Mucosa of stomach (tissue), 1 donor: Measurements from ENCODE around the gene PARP1.

Experiments used
- H3K27me3 ChIP-seq: one replicate; pipeline ENCODE4 v1.7.0; 2013; ENCODE audit warnings: mild to moderate bottlenecking, low read length; ENCODE audit not compliant: control insufficient read depth, insufficient read depth
- H3K36me3 ChIP-seq: one replicate; pipeline ENCODE4 v1.7.0; 2013; ENCODE audit warnings: low read length; ENCODE audit not compliant: control insufficient read depth, insufficient read depth
- H3K4me1 ChIP-seq: one replicate; pipeline ENCODE4 v1.7.0; 2013; ENCODE audit warnings: mild to moderate bottlenecking, low read length; ENCODE audit not compliant: control insufficient read depth, insufficient read depth
- H3K4me3 ChIP-seq: one replicate; pipeline ENCODE4 v1.7.0; 2013; ENCODE audit warnings: low read length
- H3K9ac ChIP-seq: one replicate; pipeline ENCODE4 v1.7.0; 2013; ENCODE audit warnings: mild to moderate bottlenecking, low read length, moderate library complexity
- H3K9me3 ChIP-seq: one replicate; pipeline ENCODE4 v1.7.0; 2013; ENCODE audit warnings: mild to moderate bottlenecking, low read length, moderate library complexity; ENCODE audit not compliant: control insufficient read depth
- donor health status: Pancreatic carcinoma.

Gene PARP1

DNA sequence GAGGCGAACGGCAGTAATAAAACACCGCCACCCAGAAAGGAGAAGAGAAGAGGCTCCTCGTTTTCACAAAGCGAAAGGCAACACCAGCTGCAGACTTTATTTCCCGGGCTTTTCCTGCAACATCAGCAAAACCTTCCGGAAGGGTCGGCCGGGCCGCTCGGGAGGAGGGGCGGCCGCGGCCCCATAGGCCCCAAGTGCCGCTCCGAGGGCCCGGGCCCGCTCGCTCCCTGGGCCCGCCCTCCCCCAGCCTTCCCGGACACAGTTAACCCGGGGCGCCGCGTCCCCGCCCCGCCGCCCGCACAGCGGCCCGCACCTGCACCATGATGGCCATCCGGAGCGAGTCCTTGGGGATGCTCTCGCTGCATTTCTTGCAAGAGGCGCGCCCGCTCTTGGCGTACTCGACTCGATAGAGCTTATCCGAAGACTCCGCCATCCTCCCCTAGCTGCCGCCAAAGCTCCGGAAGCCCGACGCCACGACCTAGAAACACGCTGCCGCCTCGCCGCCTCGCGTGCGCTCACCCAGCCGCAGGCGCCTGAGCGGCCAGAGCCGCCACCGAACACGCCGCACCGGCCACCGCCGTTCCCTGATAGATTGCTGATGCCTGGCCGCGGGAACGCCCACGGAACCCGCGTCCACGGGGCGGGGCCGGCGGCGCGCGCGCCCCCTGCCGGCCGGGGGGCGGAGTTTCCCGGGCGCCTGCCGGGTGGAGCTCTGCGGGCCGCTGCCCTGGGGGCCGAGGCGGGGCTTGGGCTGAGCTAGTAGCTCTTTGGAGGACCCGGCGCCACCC, at the start of gene PARP1:
PARP1 (minus strand) TSS at position 597 of the 788 bp plus-strand sequence; CDS start at position 433, 164 bp downstream.
- Histone ChIP-seq H3K4me1 (peaks cover 25% of the 10 kb centered on the region), H3K9ac (peak within 1 kb of the TSS; percentile 73), H3K36me3 (no peaks in the 10 kb centered on the region), H3K9me3 (no peaks in the 10 kb centered on the region), H3K4me3 (peak within 1 kb of the TSS; percentile 5), H3K27me3 (no peaks in the 10 kb centered on the region)

DNA sequence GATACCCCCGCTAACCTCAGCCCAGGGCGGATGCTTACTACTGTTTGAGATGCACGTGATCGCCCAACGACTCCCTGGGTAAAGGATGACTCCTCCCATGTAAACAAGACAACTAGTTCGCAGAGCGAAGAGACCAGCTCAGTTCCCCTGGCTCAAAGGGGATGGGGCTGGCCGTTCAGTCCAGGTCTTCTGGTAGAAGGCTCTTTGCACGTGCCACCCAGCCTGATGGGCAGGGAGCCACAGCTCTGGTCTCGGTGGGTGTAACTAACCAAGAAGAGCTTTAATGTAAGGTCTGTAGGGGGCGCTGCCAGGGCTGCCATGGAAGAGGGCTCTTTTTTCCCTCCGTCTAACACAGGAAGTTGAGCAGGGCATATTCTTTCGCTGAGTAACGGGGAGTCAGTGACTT, 49.4 kb upstream of the PARP1 start:
- Histone ChIP-seq H3K9me3 (no peaks in the 10 kb centered on the region), H3K36me3 (no peaks in the 10 kb centered on the region), H3K4me1 (no peaks in the 10 kb centered on the region), H3K27me3 (no peaks in the 10 kb centered on the region), H3K4me3 (no peak overlapping the region), H3K9ac (no peak overlapping the region)

DNA sequence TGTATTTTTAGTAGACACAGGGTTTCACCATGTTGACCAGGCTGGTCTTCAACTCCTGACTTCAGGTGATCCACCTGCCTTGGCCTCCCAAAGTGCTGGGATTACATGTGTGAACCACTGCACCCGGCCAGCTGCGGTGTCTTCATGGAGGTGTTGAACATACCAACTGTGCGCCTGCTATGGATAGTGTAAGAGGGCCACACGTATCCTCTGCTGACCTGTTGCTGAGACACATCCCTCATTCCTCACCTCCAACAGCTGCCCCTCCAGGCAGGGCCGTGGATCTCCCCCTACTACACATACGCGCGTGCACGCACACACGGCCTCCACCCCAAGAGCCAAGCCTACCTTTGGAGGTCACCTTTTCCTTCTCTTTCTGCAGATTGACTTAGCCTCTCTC, 48.0 kb upstream of the PARP1 start:
- no peaks in the 10 kb centered on the region for H3K27me3 ChIP-seq
- no peaks in the 10 kb centered on the region for H3K4me1 ChIP-seq
- H3K36me3 ChIP-seq, result no peaks in the 10 kb centered on the region
- H3K9ac ChIP-seq, result no peak overlapping the region
- H3K9me3 ChIP-seq, result no peaks in the 10 kb centered on the region
- no peak overlapping the region for H3K4me3 ChIP-seq

DNA sequence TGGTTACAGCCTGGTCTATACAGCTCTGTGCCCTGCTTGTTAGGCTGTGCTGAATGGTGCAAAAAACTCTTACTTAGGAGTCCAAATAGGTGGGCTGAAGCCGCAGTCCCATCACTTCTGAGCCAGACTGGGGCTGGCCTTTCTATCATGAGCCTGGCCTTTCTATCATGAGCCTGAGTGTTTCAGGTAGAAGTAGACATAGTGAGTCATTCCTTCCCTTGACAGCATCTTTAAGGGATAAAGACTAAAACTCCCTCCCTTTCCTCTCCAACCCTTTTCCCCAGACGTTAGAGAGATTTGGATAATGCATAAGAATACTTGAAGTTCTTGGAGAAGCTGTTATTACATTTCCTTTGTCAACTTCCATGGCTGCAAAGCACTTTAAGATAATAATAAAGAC, 46.5 kb upstream of the PARP1 start:
- Histone ChIP-seq H3K4me1 (no peaks in the 10 kb centered on the region), H3K27me3 (no peaks in the 10 kb centered on the region), H3K4me3 (no peak overlapping the region), H3K9me3 (no peaks in the 10 kb centered on the region), H3K36me3 (no peaks in the 10 kb centered on the region), H3K9ac (no peak overlapping the region)

DNA sequence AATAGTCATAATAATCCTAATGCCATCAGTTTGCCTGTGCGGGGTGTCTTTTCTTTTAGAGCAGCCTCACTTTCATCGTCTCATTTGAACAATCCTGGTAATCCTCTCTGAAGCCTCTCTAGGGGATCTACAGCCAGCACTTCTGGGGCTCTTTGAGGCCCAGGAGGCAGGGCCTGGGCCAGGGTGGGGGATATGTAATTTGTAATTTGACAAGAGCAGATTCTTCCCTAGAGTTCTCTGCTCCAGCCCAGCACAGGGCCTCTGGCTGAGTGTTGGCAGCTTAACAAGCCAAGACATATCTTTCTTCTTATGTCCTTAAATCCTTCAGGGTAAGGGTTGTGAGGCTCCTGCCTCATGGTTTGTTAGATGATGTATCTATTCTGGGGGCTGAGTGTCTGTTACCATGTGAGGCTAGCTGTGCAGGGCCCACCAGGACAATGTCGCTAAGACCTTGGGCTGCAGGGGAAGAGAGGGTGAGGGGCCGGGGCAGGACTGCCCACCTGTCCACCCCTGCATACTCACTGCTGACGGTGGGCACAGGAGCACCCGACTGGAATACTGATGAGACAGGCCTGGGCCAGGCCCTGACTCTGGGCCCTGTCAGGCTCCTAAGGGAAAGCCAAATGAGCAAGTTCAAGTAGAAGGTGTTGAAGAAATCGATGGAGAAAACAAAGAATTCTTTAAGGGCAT, 45.3 kb upstream of the PARP1 start:
- Histone ChIP-seq H3K36me3 (no peaks in the 10 kb centered on the region), H3K4me1 (no peaks in the 10 kb centered on the region), H3K27me3 (no peaks in the 10 kb centered on the region), H3K9ac (no peak overlapping the region), H3K9me3 (no peaks in the 10 kb centered on the region), H3K4me3 (no peak overlapping the region)

DNA sequence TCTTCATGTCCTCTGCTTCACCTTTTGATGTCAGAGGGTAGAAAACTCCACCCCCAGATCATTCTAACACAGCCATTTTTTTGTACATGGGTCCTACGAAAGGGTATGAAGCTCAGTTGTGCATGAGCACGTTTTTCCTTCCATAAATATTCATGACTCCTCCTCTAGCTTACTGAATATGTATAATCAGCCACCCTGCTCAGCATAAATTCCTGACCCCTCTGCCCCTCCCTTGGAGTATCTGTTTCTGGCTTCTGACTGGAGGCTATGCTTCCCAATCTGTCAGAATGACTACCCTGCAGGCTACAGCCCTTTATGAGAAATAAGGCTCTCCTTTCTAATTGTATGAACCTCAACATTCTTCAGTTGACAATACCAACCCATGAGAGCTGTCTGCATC, 42.8 kb upstream of the PARP1 start:
- Histone ChIP-seq H3K36me3 (no peaks in the 10 kb centered on the region), H3K9me3 (no peaks in the 10 kb centered on the region), H3K9ac (no peak overlapping the region), H3K4me1 (no peaks in the 10 kb centered on the region), H3K27me3 (no peaks in the 10 kb centered on the region), H3K4me3 (no peak overlapping the region)

DNA sequence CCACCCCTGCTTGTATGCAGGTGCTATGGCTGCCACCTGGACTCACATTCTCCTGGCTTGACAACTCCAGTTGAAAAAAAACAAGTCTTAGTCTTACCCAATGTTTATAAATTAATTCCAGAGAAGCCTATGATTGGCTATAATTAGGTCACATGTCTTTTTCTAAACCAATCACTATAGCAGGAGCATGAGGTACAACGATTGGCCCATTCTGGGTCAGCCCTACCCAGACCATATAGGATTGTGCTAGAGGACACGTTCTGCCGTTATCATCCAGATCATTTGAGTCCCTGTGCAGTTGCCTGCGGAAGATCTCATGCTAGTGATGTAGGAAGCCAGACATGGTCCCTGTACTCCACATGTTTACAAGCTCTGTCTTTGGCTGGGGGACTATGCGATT, 41.9 kb upstream of the PARP1 start:
- no peak overlapping the region for H3K9ac ChIP-seq
- H3K27me3 ChIP-seq, result no peaks in the 10 kb centered on the region
- H3K4me3 ChIP-seq, result no peak overlapping the region
- no peaks in the 10 kb centered on the region for H3K4me1 ChIP-seq
- H3K36me3 ChIP-seq, result no peaks in the 10 kb centered on the region
- H3K9me3 ChIP-seq, result no peaks in the 10 kb centered on the region

DNA sequence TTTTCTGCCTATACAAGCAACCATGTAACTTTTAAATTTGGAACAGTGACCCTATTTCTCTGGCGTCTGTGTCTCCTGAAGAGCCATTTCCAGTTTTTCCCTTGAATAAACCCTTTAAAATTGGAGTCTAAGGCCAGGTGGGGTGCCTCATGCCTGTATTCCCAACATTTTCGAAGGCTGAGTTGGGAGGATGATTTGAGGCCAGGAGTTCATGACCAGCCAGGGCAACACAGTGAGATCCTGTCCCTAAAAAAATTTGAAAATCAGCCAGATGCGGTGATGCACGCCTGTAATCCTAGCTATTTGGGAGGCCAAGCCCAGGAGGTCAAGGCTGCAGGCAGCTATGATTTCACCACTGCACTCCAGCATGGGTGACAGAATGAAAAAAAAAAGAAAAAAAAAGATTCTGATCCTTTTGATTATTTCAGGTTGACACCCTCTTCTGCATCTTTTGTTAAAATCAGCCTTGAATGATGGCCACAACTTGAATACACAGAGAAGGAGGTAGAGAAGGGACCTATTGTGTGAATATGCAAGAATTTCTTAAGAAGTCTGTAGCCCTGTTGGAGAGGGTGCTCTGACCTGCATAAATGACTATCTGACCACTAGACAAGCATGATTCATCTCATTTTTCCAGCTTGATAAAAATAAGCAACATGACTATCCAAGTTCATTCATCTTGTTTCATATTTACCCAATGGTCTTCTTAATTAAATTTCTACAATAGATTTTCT, 40.2 kb upstream of the PARP1 start:
- Histone ChIP-seq H3K9ac (no peak overlapping the region), H3K9me3 (no peaks in the 10 kb centered on the region), H3K4me3 (no peak overlapping the region), H3K4me1 (no peaks in the 10 kb centered on the region), H3K36me3 (no peaks in the 10 kb centered on the region), H3K27me3 (no peaks in the 10 kb centered on the region)

DNA sequence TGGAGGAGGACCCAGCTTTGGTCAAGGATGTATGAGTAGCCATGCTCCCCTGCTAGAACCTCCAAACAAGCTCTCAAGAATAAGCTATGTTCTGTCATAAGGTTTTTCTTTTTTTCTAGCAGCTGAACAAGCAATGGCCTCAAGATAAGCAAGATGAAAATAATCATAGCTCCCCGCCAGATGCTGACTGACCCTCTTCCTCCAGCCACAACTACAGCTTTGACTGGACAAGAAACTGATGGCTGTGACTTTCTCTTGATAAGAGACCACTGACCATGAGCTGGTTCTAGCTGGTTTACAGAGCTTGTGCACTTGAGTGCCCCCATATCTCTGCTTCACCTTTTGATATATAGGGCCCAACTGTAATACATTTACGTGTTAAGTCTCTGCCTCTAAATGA, 38.2 kb upstream of the PARP1 start:
- no peaks in the 10 kb centered on the region for H3K4me1 ChIP-seq
- no peak overlapping the region for H3K9ac ChIP-seq
- H3K27me3 ChIP-seq, result no peaks in the 10 kb centered on the region
- H3K36me3 ChIP-seq, result no peaks in the 10 kb centered on the region
- H3K4me3 ChIP-seq, result no peak overlapping the region
- H3K9me3 ChIP-seq, result no peaks in the 10 kb centered on the region

DNA sequence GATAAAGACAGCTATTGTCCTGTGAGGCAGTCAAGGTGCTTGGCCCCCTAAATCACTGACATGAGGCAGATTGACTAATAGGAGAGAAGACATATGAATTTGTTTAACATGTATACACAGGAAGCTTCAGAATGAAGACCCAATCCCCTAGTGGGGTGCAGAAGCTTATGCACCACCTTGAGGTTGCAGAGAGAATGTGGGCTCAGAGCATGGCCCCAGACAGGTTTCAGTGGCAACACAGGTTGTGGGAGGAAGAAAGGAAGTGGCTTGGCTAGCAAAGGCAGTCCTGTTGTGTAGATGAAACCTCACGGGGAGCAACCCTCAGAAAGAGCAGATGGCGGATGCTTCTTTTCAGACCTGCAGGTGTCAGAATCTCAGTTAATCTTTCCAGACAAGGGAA, 37.0 kb upstream of the PARP1 start:
- Histone ChIP-seq H3K4me3 (no peak overlapping the region), H3K9me3 (no peaks in the 10 kb centered on the region), H3K4me1 (no peaks in the 10 kb centered on the region), H3K27me3 (no peaks in the 10 kb centered on the region), H3K36me3 (no peaks in the 10 kb centered on the region), H3K9ac (no peak overlapping the region)

DNA sequence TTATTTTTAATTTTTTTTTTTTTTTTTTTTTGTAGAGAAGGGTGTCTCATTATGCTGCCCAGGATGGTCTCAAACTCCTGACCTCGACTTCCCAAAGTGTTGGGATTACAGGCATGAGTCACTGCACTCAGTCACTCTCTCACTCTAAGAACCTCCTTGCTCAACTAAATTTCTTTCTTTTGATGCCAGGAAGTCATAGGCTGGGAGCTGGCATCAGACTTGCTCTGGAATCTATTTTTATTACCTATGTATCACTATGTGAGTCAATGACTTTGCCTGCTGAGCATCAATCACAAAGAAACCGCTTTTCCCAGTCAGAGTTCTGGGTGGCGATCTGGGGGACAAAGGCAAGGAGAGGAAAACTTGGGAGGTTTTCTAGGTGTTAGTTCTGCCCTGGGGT, 35.5 kb upstream of the PARP1 start:
- Histone ChIP-seq H3K9ac (no peak overlapping the region), H3K9me3 (no peaks in the 10 kb centered on the region), H3K4me1 (no peaks in the 10 kb centered on the region), H3K27me3 (no peaks in the 10 kb centered on the region), H3K4me3 (no peak overlapping the region), H3K36me3 (no peaks in the 10 kb centered on the region)

DNA sequence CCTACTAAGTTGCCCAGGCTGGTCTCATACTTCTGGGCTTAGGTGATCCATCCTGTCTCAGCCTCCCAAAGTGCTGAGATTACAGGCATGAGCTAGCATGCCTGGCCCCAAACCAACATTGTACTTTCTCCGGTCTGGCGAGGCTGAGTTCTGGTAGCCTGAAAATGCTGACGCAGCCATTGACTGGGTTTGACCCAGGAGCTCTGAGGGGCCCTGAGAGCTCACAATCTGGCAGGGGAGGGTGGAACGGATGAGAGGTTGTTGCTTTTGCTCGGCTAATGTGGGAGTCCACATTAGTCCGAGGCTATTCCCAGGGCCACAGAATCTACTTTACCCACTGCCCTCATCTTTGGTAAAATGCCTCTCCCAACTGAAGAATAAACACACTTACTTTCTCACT, 35.1 kb upstream of the PARP1 start:
- Histone ChIP-seq H3K9me3 (no peaks in the 10 kb centered on the region), H3K36me3 (no peaks in the 10 kb centered on the region), H3K27me3 (no peaks in the 10 kb centered on the region), H3K9ac (no peak overlapping the region), H3K4me3 (no peak overlapping the region), H3K4me1 (no peaks in the 10 kb centered on the region)
